Mammary epithelial cell (primary cell): ENCODE results near the gene SULT4A1.

ENCODE experiments used
- EZH2 ChIP-seq: IDR thresholded peaks from 2 replicates; pipeline ENCODE4 v1.6.1; 2012; ENCODE audit warnings: low read length, inconsistent platforms, borderline replicate concordance
- TF ChIP-seq, protein P1 (sequence below), 2 donors: IDR thresholded peaks in 1 of 2; conservative IDR thresholded peaks in 1 of 2; 2 replicates each; pipeline ENCODE4 v1.5.1; 2011 to 2012; ENCODE audit warnings: inconsistent platforms in 2 of 2, low read length in 2 of 2, mild to moderate bottlenecking in 2 of 2, control low read depth in 1 of 2, low read depth in 1 of 2; ENCODE audit not compliant: insufficient read depth in 1 of 2; ENCODE audit errors: extremely low read depth in 1 of 2

DNA sequence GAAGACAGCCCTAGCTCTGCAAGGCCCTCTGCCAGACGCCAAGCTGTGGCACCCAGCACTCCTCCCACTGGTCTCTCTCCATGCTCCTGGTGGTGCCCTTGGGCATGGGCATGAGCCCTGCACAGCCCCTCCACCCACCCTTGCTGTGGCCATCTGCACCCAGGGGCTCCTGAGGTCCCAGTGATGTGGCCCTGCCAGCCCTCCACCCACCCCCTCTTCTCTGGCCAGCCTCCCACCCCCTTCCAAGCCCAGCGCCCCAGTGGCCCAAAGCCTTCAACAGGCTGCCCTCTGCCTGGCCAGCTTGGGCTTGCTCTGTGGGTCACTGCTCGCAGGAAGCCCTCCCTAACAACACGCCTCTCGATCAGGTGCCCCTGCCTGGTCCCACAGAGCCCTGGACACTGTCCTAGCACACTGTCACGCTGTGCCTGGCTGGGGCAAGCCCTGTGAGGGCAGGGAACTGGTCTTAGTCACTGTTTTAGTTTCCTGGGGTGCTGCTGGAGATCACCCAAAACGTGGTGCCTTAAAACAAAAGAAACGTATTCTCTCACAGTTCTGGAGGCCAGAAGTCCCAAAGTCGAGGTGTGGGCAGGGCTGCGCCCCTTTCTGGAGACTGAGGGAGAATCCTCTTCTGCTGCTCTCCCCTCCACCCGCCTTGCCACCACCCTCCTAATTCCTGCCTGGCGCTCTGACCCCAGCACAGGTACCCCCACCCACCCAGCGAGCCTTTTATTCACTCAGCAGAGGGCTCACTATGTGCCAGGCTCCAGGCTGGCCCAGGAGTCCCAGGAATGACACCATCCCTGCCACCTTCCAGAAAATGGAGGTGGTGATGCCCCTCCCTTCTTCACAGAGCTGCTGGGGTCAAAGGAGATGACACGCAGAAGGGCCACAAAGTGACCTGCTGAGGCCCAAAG, 14.7 kb downstream of the SULT4A1 start:
- TF ChIP-seq, protein P1, sequence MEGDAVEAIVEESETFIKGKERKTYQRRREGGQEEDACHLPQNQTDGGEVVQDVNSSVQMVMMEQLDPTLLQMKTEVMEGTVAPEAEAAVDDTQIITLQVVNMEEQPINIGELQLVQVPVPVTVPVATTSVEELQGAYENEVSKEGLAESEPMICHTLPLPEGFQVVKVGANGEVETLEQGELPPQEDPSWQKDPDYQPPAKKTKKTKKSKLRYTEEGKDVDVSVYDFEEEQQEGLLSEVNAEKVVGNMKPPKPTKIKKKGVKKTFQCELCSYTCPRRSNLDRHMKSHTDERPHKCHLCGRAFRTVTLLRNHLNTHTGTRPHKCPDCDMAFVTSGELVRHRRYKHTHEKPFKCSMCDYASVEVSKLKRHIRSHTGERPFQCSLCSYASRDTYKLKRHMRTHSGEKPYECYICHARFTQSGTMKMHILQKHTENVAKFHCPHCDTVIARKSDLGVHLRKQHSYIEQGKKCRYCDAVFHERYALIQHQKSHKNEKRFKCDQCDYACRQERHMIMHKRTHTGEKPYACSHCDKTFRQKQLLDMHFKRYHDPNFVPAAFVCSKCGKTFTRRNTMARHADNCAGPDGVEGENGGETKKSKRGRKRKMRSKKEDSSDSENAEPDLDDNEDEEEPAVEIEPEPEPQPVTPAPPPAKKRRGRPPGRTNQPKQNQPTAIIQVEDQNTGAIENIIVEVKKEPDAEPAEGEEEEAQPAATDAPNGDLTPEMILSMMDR (conservative IDR thresholded peaks at IDR 0.05 in 1 of 2, IDR thresholded peaks at IDR 0.05 in 1 of 2; ENCODE audit: extremely low read depth in 1 of 2, insufficient read depth in 1 of 2, low read depth in 1 of 2, low read length in 2 of 2) = no peak
- no peak for TF ChIP-seq EZH2
